GM13977 (cell line): Measurements from ENCODE around the gene AK6.

ENCODE experiments used
- DNase-seq: peaks from one replicate; pipeline ENCODE4 v3.0.0; 2012; ENCODE audit warnings: low spot score
- CTCF ChIP-seq: IDR thresholded peaks from 2 replicates; pipeline ENCODE4 v1.5.1; 2012; ENCODE audit warnings: mild to moderate bottlenecking, control low read depth; ENCODE audit not compliant: insufficient read depth; ENCODE audit errors: extremely low read depth, missing control alignments
- in situ Hi-C: fragments of 300-500 bp; cut with MboI; formaldehyde crosslinking; loops from one replicate; pipeline ENCODE4 v1.12.0; 2022; ENCODE audit warnings: low sequenced_read_pairs, low pct_unique_long_range_greater_than_20kb, mixed read lengths, inconsistent platforms; ENCODE audit not compliant: unreplicated experiment

Gene AK6

GRCh38 chr5:69329905-69330489, 39.3 kb downstream of the AK6 start:
- DNase-seq: no peak
- in situ Hi-C loops: no loop called here
- no peak for TF ChIP-seq CTCF

GRCh38 chr5:69326365-69326764, 43.0 kb downstream of the AK6 start:
- TF ChIP-seq CTCF: no peak
- DNase-seq: no peak
- in situ Hi-C loops: no loop called here

- in situ Hi-C loops: no loop called here
- DNase-seq: no peak
- no peak for TF ChIP-seq CTCF
Measured at GRCh38 chr5:69317391-69317790, 51.9 kb downstream of the AK6 start.

- no peak for TF ChIP-seq CTCF
- in situ Hi-C loops: no loop called here
- no peak for DNase-seq
Measured at GRCh38 chr5:69315972-69316371, 53.3 kb downstream of the AK6 start.

- no peak for DNase-seq
- in situ Hi-C loops: no loop called here
- no peak for TF ChIP-seq CTCF
Measured at GRCh38 chr5:69313428-69313827, 55.9 kb downstream of the AK6 start.

GRCh38 chr5:69312459-69313160, 56.7 kb downstream of the AK6 start:
- no peak for DNase-seq
- no peak for TF ChIP-seq CTCF
- in situ Hi-C loops: no loop called here
